HCT116 (cell line): ENCODE measurements around the gene FSD1. TPM values are rescaled to one million over a fixed set of nuclear protein-coding genes. Genes with fewer than 3 reads are reported as not detected.

Source experiments
- ATAC-seq: fragments of 200-7000 bp; cut with Tn5 transposase; 2 replicates; pipeline ENCODE4 v1.9.1; 2020; ENCODE audit warnings: mild to moderate bottlenecking, moderate library complexity
- BruUV-seq: library from RNA; stranded (reverse); fragments of 400-500 nt; replicated peaks from 2 replicates; lab custom pipeline; 2021; lab: Mats Ljungman, UMichigan
- CTCF ChIA-PET: fragments of 300-600 bp; sonication (Branson Sonifier 250); formaldehyde crosslinking; loops from one replicate; lab custom pipeline; 2021; ENCODE audit warnings: antibody characterized with exemption; lab: Charles Lee
- POLR2A ChIA-PET: fragments of 300-600, 350-600 bp; sonication (Branson Sonifier 250); formaldehyde crosslinking; loops from one replicate; lab custom pipeline; 2021; ENCODE audit warnings: antibody characterized with exemption; lab: Charles Lee
- RAD21 ChIA-PET, 2 experiments: fragments of 300-600 bp; sonication (Branson Sonifier 250); formaldehyde crosslinking; loops; one replicate each; lab custom pipeline; 2023; ENCODE audit warnings: low total read pairs in 2 of 2; ENCODE audit not compliant: uncharacterized antibody in 2 of 2, unreplicated experiment in 2 of 2, low non-redundant PET in 1 of 2; lab: Charles Lee
- DNase-seq: peaks from one replicate; pipeline ENCODE4 v3.0.0-alpha.2; 2010; ENCODE audit warnings: low read depth, low spot score
- H2AFZ ChIP-seq: fragments of 200-600 bp; shearing (Covaris generic), sonication (generic); 2 replicates; pipeline ENCODE4 v1.6.1; 2017; ENCODE audit warnings: low read depth, mixed run types, mixed read lengths, antibody characterized with exemption, low read length; ENCODE audit not compliant: poor library complexity, severe bottlenecking
- H3K27ac ChIP-seq: 2 replicates; pipeline ENCODE4 v1.5.1; 2012; ENCODE audit warnings: low read depth, low read length
- H3K27me3 ChIP-seq: fragments of 200-600 bp; sonication (generic); 2 replicates; pipeline ENCODE4 v1.6.1; 2016; ENCODE audit warnings: mixed run types, low read length, mixed read lengths; ENCODE audit not compliant: insufficient read depth
- H3K36me3 ChIP-seq, 2 experiments: fragments of 200-500 bp in 1 of 2; fragments of 200-600 bp in 1 of 2; sonication (Bioruptor generic) in 1 of 2; sonication (generic) in 1 of 2; 2 replicates each; pipeline versions ENCODE4 v1.5.1 to v1.6.1; 2014 to 2016; ENCODE audit warnings: low read length in 2 of 2, inconsistent platforms in 1 of 2, mixed read lengths in 1 of 2, mixed run types in 1 of 2; ENCODE audit not compliant: insufficient read depth in 2 of 2, control insufficient read depth in 1 of 2
- H3K4me1 ChIP-seq, 2 experiments: fragments of 200-600 bp in 1 of 2; sonication (generic) in 1 of 2; 2 replicates each; pipeline versions ENCODE4 v1.5.1 to v1.6.1; 2012 to 2017; ENCODE audit warnings: low read length in 2 of 2, inconsistent platforms in 1 of 2, mild to moderate bottlenecking in 1 of 2, mixed read lengths in 1 of 2, mixed run types in 1 of 2, moderate library complexity in 1 of 2; ENCODE audit not compliant: insufficient read depth in 2 of 2, control insufficient read depth in 1 of 2
- H3K4me2 ChIP-seq: fragments of 200-600 bp; sonication (generic); 2 replicates; pipeline ENCODE4 v1.6.1; 2017; ENCODE audit warnings: mixed run types, low read length, mixed read lengths
- H3K4me3 ChIP-seq, 2 experiments: fragments of 200-600 bp in 1 of 2; sonication (generic) in 1 of 2; replicated peaks in 1 of 2; 2 replicates each; pipeline ENCODE4 v1.5.1; 2011 to 2016; ENCODE audit warnings: low read length in 2 of 2, control low read depth in 1 of 2, low read depth in 1 of 2, mild to moderate bottlenecking in 1 of 2, mixed read lengths in 1 of 2, mixed run types in 1 of 2
- H3K79me2 ChIP-seq: fragments of 200-600 bp; sonication (generic); 2 replicates; pipeline ENCODE4 v1.6.1; 2017; ENCODE audit warnings: mild to moderate bottlenecking, mixed run types, low read length, moderate library complexity, mixed read lengths; ENCODE audit not compliant: insufficient read depth
- H3K9ac ChIP-seq: fragments of 200-600 bp; sonication (generic); 2 replicates; pipeline ENCODE4 v1.6.1; 2016; ENCODE audit warnings: low read length, mixed read lengths
- H3K9me2 ChIP-seq: fragments of 200-600 bp; sonication (generic), shearing (Covaris generic); 2 replicates; pipeline ENCODE4 v1.6.1; 2017; ENCODE audit warnings: mixed run types, mild to moderate bottlenecking, moderate library complexity; ENCODE audit not compliant: insufficient read depth
- H3K9me3 ChIP-seq, 2 experiments: fragments of 200-500 bp in 1 of 2; fragments of 200-600 bp in 1 of 2; sonication (Bioruptor generic) in 1 of 2; sonication (generic) in 1 of 2; 2 replicates each; pipeline ENCODE4 v1.6.1; 2014 to 2017; ENCODE audit warnings: low read length in 2 of 2, mixed read lengths in 2 of 2, inconsistent platforms in 1 of 2, low read depth in 1 of 2, mild to moderate bottlenecking in 1 of 2, mixed run types in 1 of 2, moderate library complexity in 1 of 2; ENCODE audit not compliant: control insufficient read depth in 1 of 2, insufficient read depth in 1 of 2
- H4K20me1 ChIP-seq: fragments of 200-600 bp; sonication (generic), shearing (Covaris generic); 2 replicates; pipeline ENCODE4 v1.6.1; 2017; ENCODE audit warnings: mixed run types, mild to moderate bottlenecking, moderate library complexity; ENCODE audit not compliant: insufficient read depth
- EZH2 ChIP-seq: fragments of 200-600 bp; sonication (generic); IDR thresholded peaks from 2 replicates; pipeline ENCODE4 v1.6.1; 2017; ENCODE audit warnings: antibody characterized with exemption, mixed run types
- EZH2phosphoT487 ChIP-seq: fragments of 200-600 bp; IDR thresholded peaks from 2 replicates; pipeline ENCODE4 v1.6.1; 2018; ENCODE audit warnings: antibody characterized with exemption, borderline replicate concordance
- POLR2A ChIP-seq: IDR thresholded peaks from 2 replicates; pipeline ENCODE4 v1.7.0; 2011; ENCODE audit warnings: borderline replicate concordance; ENCODE audit not compliant: insufficient read depth, insufficient read length; ENCODE audit errors: extremely low read depth
- SIN3A ChIP-seq: IDR thresholded peaks from 2 replicates; pipeline ENCODE4 v1.6.1; 2012; ENCODE audit warnings: low read depth
- TCF7L2 ChIP-seq: IDR thresholded peaks from 2 replicates; pipeline ENCODE4 v1.7.0; 2011; ENCODE audit warnings: borderline replicate concordance, inconsistent platforms; ENCODE audit not compliant: insufficient read depth, insufficient read length; ENCODE audit errors: extremely low read depth
- ZNF274 ChIP-seq: fragments of 200-500 bp; sonication (Bioruptor generic); IDR thresholded peaks from 2 replicates; pipeline ENCODE4 v1.6.1; 2014; ENCODE audit warnings: mild to moderate bottlenecking, low read depth, low read length, inconsistent platforms
- intact Hi-C: fragments of 100-400 bp; cut with micrococcal nuclease; formaldehyde crosslinking; loops from 2 replicates; pipeline ENCODE4 v1.10.0; 2022
- total RNA-seq: library from RNA; stranded (reverse); gene quantifications from one replicate; pipeline ENCODE4 v1.2.1, GENCODE V29; 2021; ENCODE audit not compliant: unreplicated experiment
- TF ChIP-seq, protein P1 (sequence below): IDR thresholded peaks from 2 replicates; pipeline ENCODE4 v1.6.1; 2011; ENCODE audit warnings: mild to moderate bottlenecking, low read length, moderate library complexity; ENCODE audit not compliant: insufficient replicate concordance; ENCODE audit errors: extremely low read depth
- TF ChIP-seq, protein P2 (sequence below), 3 experiments: fragments of 200-600 bp in 1 of 3; sonication (generic) in 1 of 3; IDR thresholded peaks in 2 of 3; conservative IDR thresholded peaks in 1 of 3; 2 replicates each; pipeline ENCODE4 v1.5.1; 2012 to 2017; ENCODE audit warnings: low read depth in 2 of 3, low read length in 2 of 3, antibody characterized with exemption in 1 of 3, borderline replicate concordance in 1 of 3, control low read depth in 1 of 3, mild to moderate bottlenecking in 1 of 3, mixed read lengths in 1 of 3, mixed run types in 1 of 3, moderate library complexity in 1 of 3; ENCODE audit not compliant: insufficient read depth in 1 of 3

FSD1 gene
- total RNA-seq, 1 experiment from 2014 or later, result 20.1 TPM

GRCh38 chr19:4301590-4302242 lies 2.7 kb upstream of the FSD1 start:
- H2AFZ ChIP-seq, result no peak overlapping the region
- H3K27ac ChIP-seq, result no peak overlapping the region
- H3K4me3 ChIP-seq, result no peak overlapping the region
- ChIA-PET CTCF (no interaction called here), POLR2A (no interaction called here), RAD21 (no interaction called here)
- TF ChIP-seq ZNF274, result no peak
- TF ChIP-seq TCF7L2, result no peak
- TF ChIP-seq, protein P1, sequence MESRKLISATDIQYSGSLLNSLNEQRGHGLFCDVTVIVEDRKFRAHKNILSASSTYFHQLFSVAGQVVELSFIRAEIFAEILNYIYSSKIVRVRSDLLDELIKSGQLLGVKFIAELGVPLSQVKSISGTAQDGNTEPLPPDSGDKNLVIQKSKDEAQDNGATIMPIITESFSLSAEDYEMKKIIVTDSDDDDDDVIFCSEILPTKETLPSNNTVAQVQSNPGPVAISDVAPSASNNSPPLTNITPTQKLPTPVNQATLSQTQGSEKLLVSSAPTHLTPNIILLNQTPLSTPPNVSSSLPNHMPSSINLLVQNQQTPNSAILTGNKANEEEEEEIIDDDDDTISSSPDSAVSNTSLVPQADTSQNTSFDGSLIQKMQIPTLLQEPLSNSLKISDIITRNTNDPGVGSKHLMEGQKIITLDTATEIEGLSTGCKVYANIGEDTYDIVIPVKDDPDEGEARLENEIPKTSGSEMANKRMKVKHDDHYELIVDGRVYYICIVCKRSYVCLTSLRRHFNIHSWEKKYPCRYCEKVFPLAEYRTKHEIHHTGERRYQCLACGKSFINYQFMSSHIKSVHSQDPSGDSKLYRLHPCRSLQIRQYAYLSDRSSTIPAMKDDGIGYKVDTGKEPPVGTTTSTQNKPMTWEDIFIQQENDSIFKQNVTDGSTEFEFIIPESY, result no peak
- no peak for TF ChIP-seq POLR2A
- TF ChIP-seq EZH2, result no peak
- TF ChIP-seq SIN3A, result no peak
- TF ChIP-seq, protein P2, sequence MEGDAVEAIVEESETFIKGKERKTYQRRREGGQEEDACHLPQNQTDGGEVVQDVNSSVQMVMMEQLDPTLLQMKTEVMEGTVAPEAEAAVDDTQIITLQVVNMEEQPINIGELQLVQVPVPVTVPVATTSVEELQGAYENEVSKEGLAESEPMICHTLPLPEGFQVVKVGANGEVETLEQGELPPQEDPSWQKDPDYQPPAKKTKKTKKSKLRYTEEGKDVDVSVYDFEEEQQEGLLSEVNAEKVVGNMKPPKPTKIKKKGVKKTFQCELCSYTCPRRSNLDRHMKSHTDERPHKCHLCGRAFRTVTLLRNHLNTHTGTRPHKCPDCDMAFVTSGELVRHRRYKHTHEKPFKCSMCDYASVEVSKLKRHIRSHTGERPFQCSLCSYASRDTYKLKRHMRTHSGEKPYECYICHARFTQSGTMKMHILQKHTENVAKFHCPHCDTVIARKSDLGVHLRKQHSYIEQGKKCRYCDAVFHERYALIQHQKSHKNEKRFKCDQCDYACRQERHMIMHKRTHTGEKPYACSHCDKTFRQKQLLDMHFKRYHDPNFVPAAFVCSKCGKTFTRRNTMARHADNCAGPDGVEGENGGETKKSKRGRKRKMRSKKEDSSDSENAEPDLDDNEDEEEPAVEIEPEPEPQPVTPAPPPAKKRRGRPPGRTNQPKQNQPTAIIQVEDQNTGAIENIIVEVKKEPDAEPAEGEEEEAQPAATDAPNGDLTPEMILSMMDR (IDR thresholded peaks at IDR 0.05 in 2 of 3, conservative IDR thresholded peaks at IDR 0.05 in 1 of 3; ENCODE audit: borderline replicate concordance in 1 of 3, insufficient read depth in 1 of 3, low read depth in 2 of 3, low read length in 2 of 3), result no peak
- TF ChIP-seq EZH2phosphoT487, result no peak
- H3K36me3 ChIP-seq, result no peaks in the 10 kb centered on the region
- H3K27me3 ChIP-seq, result no peaks in the 10 kb centered on the region
- intact Hi-C loops, result no loop called here
- BruUV-seq, result no TSS peak
- no peak overlapping the region for H3K4me2 ChIP-seq
- no peaks in the 10 kb centered on the region for H3K9me3 ChIP-seq
- peaks cover 4 to 9% of the 10 kb centered on the region in 2 experiments; a peak in 2 of 4 replicates for H3K4me1 ChIP-seq
- H3K79me2 ChIP-seq, result no peaks in the 10 kb centered on the region
- no peak overlapping the region for H3K9ac ChIP-seq
- H3K9me2 ChIP-seq, result no peaks in the 10 kb centered on the region
- DNase-seq (no peak), ATAC-seq (no peak)
- no peaks in the 10 kb centered on the region for H4K20me1 ChIP-seq
